Heart left ventricle (tissue), 13 donors: Measurements from ENCODE around the gene CNRIP1.

Source experiments
- CTCF ChIP-seq, 12 donors: fragments of 200-600 bp; sonication (generic) in 4 of 12; IDR thresholded peaks; one replicate each; pipeline versions ENCODE4 v1.5.0 to v1.8.0; 2018 to 2022; ENCODE audit warnings: antibody characterized with exemption in 12 of 12, mild to moderate bottlenecking in 5 of 12
- POLR2A ChIP-seq, 2 donors: fragments of 450-650 bp; IDR thresholded peaks; one replicate each; pipeline ENCODE4 v1.6.1; 2017; ENCODE audit warnings: antibody characterized with exemption in 2 of 2, mild to moderate bottlenecking in 2 of 2, moderate library complexity in 2 of 2
- donor health status: ischemic (EF 13 %, LVEDD 7.1; RV severe dilation, severe dysfunction).
- donor health status: DM: no; HTN: yes; CAD: no.
- donor health status: DM: no; HTN: no; CAD: no.
- donor health status: ischemic (EF 25% LVEDD 6.9; RV normal size, moderate dysfunction).
- donor health status: ischemic (EF 25% LVEDD 5.7; RV mildly dilated, moderate dysfunction).
- donor health status: ischemic (EF 35%, LVEDD 5.7; RV mildly dilated, moderate dysfunction).
- donor health status: nonischemic (EF 11% LVEDD 7.7; RV severe dilation, severe dysfunction).
- donor health status: DM: yes; HTN: yes; CAD: no.
- donor health status: PGD.
- donor health status: ischemic (EF 29% LVEDD 5.4; RV normal size, mild dysfunction).
- donor health status: nonischemic (EF 23%, LVEDD 6.1; RV moderate dilation, normal function).

- TF ChIP-seq CTCF (IDR thresholded peaks at IDR 0.05) (no peak), POLR2A (IDR thresholded peaks at IDR 0.05) (no peak)
Measured at GRCh38 chr2:68302281-68302875, 17.4 kb downstream of the CNRIP1 start.
